SK-N-DZ (cell line): Measurements from ENCODE around the gene CIAO2B.
"Not testable (repeated sequence)": the region's sequence is repeated elsewhere in the genome, so short reads cannot be mapped to it uniquely, and the experiment has no call there.

Source experiments
- DNase-seq: peaks from one replicate; pipeline ENCODE4 v3.0.0-alpha.2; 2015; ENCODE audit warnings: low spot score

Gene CIAO2B

DNA sequence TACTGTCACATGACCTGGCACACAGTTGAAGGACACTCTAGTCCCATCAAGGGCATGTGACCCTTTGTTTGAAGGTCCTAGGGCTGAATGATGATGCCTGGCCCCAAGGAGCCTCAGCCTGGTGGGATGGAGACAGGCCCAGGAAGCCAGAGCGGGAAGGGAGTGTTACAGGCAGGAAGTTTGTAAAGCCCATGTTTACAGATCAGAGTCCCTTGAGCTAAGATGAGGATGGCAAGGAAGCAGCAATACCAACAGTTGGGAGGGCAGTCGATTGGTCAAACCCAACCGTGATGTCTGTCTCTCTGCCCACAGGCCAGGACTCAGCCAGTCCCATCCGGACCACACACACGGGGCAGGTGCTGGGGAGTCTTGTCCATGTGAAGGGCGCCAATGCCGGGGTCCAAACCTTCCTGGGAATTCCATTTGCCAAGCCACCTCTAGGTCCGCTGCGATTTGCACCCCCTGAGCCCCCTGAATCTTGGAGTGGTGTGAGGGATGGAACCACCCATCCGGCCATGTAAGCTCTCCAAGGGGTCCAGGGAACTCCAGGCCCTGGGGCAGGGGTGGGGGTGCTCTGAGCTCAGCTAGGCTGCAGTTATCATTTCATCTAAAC lies 3.6 kb upstream of the CIAO2B start:
- no peak for DNase-seq

- no peak for DNase-seq
Measured at GRCh38 chr16:66936889-66937554, 2.8 kb upstream of the CIAO2B start.

DNA sequence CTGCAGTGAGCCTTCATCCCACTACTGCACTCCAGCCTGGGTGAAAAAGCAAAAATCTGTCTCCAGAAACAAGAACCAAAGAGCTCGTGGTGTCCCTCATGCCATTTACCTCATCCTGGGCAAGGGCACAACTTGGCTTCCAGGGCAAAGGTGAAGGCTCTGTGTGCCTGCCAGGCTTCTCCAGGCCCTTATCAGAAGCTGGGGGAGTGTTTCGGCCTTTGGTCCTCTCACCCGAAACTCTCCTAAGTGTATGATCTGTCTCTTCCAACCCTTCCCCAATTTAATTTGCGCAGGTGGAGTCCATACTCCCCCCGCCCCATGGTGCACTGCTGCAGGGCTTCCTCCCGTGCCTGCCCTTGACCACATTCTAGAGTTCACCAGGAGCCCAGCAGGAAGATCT lies 2.3 kb upstream of the CIAO2B start:
- no peak for DNase-seq

DNA sequence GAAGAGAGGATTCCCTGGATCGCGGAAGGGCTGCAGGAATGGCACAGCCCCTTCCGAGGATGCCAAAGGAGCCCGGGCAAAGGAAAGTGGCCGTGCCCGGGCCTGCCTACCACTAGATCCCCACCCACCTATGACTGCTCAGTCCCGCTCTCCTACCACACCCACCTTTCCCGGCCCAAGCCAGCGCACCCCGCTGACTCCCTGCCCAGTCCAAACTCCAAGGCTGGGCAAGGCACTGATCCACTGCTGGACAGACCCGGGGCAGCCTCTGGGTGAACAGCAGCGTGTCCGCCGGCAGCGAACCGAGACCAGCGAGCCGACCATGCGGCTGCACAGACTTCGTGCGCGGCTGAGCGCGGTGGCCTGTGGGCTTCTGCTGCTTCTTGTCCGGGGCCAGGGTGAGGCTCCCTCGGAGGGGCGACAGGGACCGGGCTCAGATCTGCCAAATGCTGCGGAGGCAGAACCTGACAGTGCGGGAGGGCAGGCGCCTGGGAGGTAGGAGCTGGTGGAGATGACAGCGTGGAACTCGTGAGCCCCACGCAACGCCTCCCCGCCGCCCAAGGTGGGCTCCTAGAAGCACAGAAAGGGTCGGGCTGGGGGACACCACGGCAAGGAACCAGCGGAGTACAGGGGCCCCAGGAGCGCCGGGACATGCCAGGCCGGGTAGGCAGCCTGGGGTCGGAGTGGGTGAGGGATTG lies 1.3 kb upstream of the CIAO2B start, which contains the start of gene CES2:
TSS of gene CES2 (plus strand) at position 203 of the 698 bp plus-strand sequence. CDS start at position 323, 120 bp downstream.
- DNase-seq, result no peak

- DNase-seq, result not testable (repeated sequence)
Measured at GRCh38 chr16:66934839-66935313, 674 bp upstream of the CIAO2B start.

DNA sequence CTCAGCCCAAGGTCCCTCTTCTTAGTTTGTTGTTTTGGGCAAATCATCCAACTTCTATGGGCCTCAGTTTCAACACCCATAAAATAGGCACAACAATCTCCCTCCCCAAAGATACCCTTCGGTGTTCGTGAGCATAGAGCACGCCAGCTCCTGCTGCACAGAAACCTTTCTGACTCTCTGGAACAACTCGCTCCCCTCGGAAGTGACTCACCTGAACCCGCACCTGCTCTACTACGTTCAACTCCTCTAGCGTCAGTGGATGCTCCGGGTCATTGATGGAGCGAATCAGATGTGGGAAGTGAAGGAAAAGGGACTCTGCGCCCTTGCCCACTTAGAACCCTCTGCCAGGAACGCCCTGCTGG lies 445 bp downstream of the CIAO2B start:
- no peak for DNase-seq

DNA sequence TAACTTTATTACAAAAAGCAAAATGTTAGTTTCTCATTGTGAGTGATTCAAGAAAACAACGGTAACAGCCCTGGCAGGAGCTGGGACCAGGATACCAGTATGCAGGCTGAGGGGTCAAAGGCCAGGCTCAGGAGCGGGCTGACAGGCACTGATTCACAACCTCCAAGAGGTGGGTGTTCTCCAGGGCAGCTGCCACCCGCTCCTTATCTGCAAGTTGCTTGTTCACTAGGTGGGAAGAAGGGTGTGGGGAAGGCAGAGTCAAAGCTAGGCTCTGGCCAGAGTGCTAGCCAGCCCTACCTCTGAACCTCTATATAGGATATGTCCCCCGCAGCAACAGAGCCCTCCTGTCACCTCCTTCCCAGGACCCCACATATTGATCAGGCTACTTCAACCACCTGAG lies 2.1 kb downstream of the CIAO2B start:
- no peak for DNase-seq

- no peak for DNase-seq
Measured at GRCh38 chr16:66931665-66932064, 2.5 kb downstream of the CIAO2B start.

DNA sequence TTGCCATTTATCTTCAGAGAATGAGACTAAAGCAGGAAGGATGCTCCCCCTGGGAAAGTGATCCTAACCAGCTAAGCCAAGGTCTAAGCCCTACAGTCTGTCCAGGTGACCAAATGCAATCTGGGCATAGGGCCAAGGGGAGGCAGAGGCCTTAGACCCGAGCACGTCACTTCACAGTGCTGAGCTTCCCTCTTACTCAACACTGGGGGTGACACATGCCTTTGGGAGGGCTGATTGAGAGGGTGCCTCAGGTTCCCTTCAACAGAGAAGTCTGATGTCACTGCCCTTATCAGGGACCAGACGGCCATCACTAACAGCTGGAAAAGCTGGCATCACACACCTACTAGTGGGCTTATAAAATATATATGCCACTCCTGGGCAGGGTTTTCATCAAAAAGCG lies 4.0 kb downstream of the CIAO2B start:
- no peak for DNase-seq

GRCh38 chr16:66928702-66929388 lies 5.4 kb downstream of the CIAO2B start:
- no peak for DNase-seq

GRCh38 chr16:66927918-66928649 lies 6.1 kb downstream of the CIAO2B start:
- DNase-seq, result no peak

- no peak for DNase-seq
Measured at GRCh38 chr16:66926961-66927436, 7.2 kb downstream of the CIAO2B start.

- peak; percentile 30 for DNase-seq
Measured at GRCh38 chr16:66926171-66926947, 7.8 kb downstream of the CIAO2B start.

DNA sequence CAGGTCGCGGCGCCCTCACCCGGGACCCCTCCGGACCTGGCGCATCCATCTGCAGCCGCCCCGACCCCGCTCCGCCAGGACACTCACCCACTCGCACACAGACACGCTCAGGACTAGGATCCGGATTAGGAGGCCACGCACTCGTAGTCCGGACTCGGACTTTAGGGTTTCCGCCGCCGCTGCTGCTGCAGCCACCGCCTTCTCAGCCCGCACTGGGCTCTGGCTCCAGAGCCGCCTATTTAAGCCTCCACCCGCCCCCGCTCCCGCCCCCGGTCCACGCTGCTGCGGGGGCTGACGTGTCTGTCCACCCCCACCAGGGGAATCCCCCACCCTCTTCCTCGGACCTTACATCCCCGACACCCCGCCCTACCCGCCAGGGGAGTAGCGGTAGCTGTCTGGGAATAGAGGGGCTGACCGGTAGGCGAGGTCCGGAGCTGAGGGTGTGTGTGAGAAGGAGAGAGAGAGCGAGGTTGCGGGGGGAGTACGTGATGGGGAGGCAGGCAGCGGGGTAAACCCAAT lies 8.8 kb downstream of the CIAO2B start, which contains the start of gene RRAD:
TSS of gene RRAD (minus strand) at position 214 of the 519 bp plus-strand sequence. CDS start 356 bp downstream, outside the sequence.
- no peak for DNase-seq

- DNase-seq, result no peak
Measured at GRCh38 chr16:66924527-66925321, 9.5 kb downstream of the CIAO2B start.

- DNase-seq, result no peak
Measured at GRCh38 chr16:66923866-66924265, 10.3 kb downstream of the CIAO2B start.

- DNase-seq, result no peak
Measured at GRCh38 chr16:66923247-66923731, 10.9 kb downstream of the CIAO2B start.

- no peak for DNase-seq
Measured at GRCh38 chr16:66921729-66922450, 12.3 kb downstream of the CIAO2B start.
